Spleen (tissue), 7 donors: ENCODE data around the gene CNKSR3.

ENCODE experiments used
- CTCF ChIP-seq, 11 experiments: fragments of 200-600 bp in 7 of 11; fragments of 450-650 bp in 4 of 11; sonication (generic) in 4 of 11; IDR thresholded peaks in 8 of 11; conservative IDR thresholded peaks in 3 of 11; 1 replicate in 7 of 11; 2 replicates in 4 of 11; pipeline versions ENCODE4 v1.4.0 to v1.8.0; 2016 to 2021; ENCODE audit warnings: antibody characterized with exemption in 11 of 11, inconsistent platforms in 4 of 11, mild to moderate bottlenecking in 1 of 11
- POLR2A ChIP-seq, 3 donors: fragments of 450-650 bp; IDR thresholded peaks; one replicate each; pipeline ENCODE4 v1.5.1; 2017; ENCODE audit warnings: antibody characterized with exemption in 3 of 3, mild to moderate bottlenecking in 1 of 3
- donor health status: DM: no; HTN: no; CAD: no; lungs with moderate emphysema.
- donor health status: DM: no; HTN: no; CAD: no.
- donor health status: DM: no; HTN: no; CAD: no.

- TF ChIP-seq CTCF (IDR thresholded peaks at IDR 0.05 in 8 of 11, conservative IDR thresholded peaks at IDR 0.05 in 3 of 11) (no peak), POLR2A (IDR thresholded peaks at IDR 0.05) (no peak)
Measured at GRCh38 chr6:154535851-154536250, 25.4 kb upstream of the CNKSR3 start.
